ENCODE results near the gene ANKRD18B.
"Not testable (repeated sequence)": the region's sequence is repeated elsewhere in the genome, so short reads cannot be mapped to it uniquely, and the experiment has no call there.

DNA sequence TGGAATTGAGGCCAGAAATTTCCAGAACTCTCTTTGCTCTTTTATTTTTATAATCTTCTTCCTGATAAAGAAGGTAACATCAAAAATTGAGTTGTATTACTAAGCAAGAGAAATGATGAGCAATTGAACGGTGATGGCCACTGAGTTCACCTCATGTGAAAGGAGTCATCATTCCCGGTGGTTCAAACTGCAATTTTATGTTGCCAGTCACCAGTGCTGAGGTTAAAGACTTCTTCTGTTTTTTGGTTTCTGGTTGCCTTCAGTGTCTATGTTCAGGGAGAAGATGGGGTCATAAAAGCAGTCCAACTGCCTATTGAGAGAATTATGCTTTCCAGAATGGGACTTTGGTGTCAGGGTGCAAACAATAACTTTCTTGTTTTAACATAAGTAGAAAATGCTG, 19.4 kb downstream of the ANKRD18B start:
- not testable (repeated sequence) for TF ChIP-seq CTCF (IDR thresholded peaks at IDR 0.05; ENCODE audit: low read length); EZH2 (IDR thresholded peaks at IDR 0.05; ENCODE audit: borderline replicate concordance, low read length)
